Stimulated activated effector memory CD8-positive, alpha-beta T cell treated with anti-CD3 and anti-CD28 coated beads, Interleukin-12 subunit alpha, Interleukin-12 subunit beta, amount 100 ng/mL, for 72 hours (primary cell): Measurements from ENCODE around the gene CCT6B.
"Not testable (repeated sequence)": the region's sequence is repeated elsewhere in the genome, so short reads cannot be mapped to it uniquely, and the experiment has no call there.

ENCODE experiments used
- ATAC-seq: fragments of 150-1000 bp; cut with Tn5 transposase; 2 replicates; pipeline ENCODE4 v1.10.0; 2021
- DNase-seq, 2 donors: peaks; one replicate each; pipeline ENCODE4 v3.0.0; 2021 to 2022; ENCODE audit warnings: low spot score in 2 of 2
- H3K27ac Mint-ChIP-seq: one replicate; pipeline ENCODE4 v1.8.0; 2022; ENCODE audit warnings: mild to moderate bottlenecking, mixed read lengths
- H3K36me3 Mint-ChIP-seq: one replicate; pipeline ENCODE4 v1.8.0; 2022; ENCODE audit warnings: mild to moderate bottlenecking, mixed read lengths
- H3K4me1 Mint-ChIP-seq: one replicate; pipeline ENCODE4 v1.8.0; 2022; ENCODE audit warnings: mixed read lengths
- H3K4me3 Mint-ChIP-seq: one replicate; pipeline ENCODE4 v1.8.0; 2022; ENCODE audit warnings: mild to moderate bottlenecking, mixed read lengths
- H3K9me3 Mint-ChIP-seq: one replicate; pipeline ENCODE4 v1.8.0; 2022; ENCODE audit warnings: mixed read lengths

Gene CCT6B, protein sequence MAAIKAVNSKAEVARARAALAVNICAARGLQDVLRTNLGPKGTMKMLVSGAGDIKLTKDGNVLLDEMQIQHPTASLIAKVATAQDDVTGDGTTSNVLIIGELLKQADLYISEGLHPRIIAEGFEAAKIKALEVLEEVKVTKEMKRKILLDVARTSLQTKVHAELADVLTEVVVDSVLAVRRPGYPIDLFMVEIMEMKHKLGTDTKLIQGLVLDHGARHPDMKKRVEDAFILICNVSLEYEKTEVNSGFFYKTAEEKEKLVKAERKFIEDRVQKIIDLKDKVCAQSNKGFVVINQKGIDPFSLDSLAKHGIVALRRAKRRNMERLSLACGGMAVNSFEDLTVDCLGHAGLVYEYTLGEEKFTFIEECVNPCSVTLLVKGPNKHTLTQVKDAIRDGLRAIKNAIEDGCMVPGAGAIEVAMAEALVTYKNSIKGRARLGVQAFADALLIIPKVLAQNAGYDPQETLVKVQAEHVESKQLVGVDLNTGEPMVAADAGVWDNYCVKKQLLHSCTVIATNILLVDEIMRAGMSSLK

DNA sequence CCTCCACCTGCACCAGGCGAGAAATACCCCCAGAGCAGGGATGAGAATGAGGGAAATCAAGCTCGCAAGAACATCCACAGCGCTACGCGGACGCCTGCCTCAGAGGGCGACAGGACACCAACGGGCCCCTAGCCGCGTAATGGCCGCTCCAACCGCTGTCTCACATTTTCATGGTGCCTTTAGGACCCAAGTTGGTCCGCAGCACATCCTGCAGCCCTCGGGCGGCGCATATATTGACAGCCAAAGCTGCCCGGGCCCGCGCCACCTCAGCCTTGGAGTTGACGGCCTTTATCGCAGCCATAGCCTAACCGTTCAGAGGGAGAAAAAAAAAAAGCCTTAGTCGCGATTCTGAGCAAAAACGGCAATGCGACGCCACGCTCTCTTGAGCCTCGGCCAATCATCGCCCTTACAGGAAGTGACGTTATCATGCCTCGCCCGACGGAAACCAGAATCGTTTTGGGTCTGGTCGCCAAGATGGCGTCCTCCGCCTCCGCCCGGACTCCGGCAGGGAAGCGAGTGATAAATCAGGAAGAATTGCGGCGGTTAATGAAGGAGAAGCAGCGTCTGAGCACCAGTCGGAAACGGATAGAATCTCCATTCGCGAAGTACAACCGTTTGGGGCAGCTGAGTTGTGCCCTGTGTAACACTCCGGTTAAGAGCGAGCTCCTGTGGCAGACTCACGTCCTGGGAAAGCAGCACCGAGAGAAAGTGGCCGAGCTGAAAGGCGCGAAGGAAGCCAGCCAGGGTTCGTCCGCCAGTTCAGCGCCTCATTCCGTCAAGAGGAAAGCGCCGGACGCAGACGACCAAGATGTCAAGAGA, at the start of gene CCT6B, which contains the start of gene ZNF830:
CCT6B (minus strand) TSS at position 368 of the 819 bp plus-strand sequence; CDS start at position 301, 67 bp downstream.
ZNF830 (plus strand) TSS at position 448 of the 819 bp plus-strand sequence; CDS start at position 475, 27 bp downstream.
- Mint-ChIP-seq H3K9me3 (peaks cover 7% of the 10 kb centered on the region), H3K4me3 (peak within 1 kb of the TSS; percentile 100), H3K36me3 (peaks cover 55% of the 10 kb centered on the region), H3K27ac (peak within 1 kb of the TSS; percentile 100), H3K4me1 (peaks cover 34% of the 10 kb centered on the region)
- peak; percentile 72 to 92 for DNase-seq
- ATAC-seq = peak; percentile 99

DNA sequence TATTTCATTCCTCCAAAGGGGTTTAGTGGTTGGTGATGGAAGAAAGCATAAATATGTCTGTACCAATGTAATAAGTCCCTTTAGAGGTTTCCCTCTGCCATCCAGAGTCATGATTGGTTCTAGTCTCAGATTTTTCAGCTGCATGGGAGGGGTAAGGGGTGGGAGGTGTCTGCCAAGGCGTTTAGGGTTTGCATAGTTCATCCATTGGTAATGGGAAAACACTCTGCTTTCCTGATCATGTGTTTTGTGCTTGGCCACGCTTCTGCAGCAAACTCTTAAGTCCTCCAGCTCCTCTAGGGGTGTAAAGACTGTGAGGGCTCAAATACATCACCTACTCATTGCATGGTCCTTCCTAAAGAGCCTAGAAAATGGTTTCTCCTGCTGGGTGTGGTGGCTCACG, 48.8 kb upstream of the CCT6B start:
- no peak for DNase-seq
- ATAC-seq = no peak
- no peaks in the 10 kb centered on the region for H3K9me3 Mint-ChIP-seq
- H3K4me1 Mint-ChIP-seq = no peaks in the 10 kb centered on the region
- peak overlapping the region; percentile 41 for H3K27ac Mint-ChIP-seq
- no peak overlapping the region for H3K4me3 Mint-ChIP-seq
- peaks cover 89% of the 10 kb centered on the region for H3K36me3 Mint-ChIP-seq

DNA sequence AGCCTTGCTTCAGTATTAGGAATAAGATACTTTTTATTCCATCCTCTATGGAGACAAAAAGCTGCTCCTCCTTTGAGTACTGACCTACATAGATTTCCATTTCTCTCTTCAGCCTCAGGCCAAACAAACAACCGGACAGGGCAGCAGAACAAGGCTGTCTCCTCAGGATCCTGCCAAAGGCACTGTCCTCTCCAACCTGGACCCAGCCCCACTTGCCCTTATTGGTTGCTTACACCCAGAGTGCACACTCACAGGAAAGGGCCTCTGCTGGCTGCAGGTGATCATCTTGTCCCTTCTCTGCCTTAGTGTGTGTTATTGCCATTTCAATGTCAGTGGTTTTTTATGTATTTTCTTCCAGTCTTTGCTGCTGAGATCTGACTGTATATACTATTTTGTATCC, 45.7 kb upstream of the CCT6B start:
- Mint-ChIP-seq H3K4me3 (no peak overlapping the region), H3K36me3 (peaks cover 89% of the 10 kb centered on the region), H3K27ac (peak overlapping the region; percentile 29), H3K9me3 (no peaks in the 10 kb centered on the region), H3K4me1 (no peaks in the 10 kb centered on the region)
- DNase-seq (no peak), ATAC-seq (no peak)

DNA sequence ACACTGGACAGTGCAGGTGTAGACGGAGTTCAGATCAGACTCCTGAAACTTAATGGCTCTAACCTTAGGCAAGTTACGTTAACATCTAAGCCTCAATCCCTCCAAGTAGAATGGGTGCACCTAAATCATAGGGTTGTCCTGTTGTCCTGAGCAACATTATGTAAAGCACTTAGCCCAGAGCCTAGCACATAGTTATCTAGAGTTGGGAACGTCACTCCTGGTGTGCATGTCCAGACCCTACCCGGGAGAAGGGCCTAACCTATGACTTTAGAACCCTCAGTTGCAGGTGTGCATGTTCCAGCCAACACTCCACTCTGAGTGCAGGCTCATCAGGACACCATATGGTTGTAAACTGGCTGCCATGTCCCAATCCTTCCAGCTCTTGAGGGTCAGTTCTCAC, 45.1 kb upstream of the CCT6B start:
- H3K36me3 Mint-ChIP-seq = peaks cover 89% of the 10 kb centered on the region
- H3K9me3 Mint-ChIP-seq = no peaks in the 10 kb centered on the region
- ATAC-seq (no peak), DNase-seq (no peak)
- no peak overlapping the region for H3K4me3 Mint-ChIP-seq
- peak overlapping the region; percentile 74 for H3K27ac Mint-ChIP-seq
- H3K4me1 Mint-ChIP-seq = no peaks in the 10 kb centered on the region

DNA sequence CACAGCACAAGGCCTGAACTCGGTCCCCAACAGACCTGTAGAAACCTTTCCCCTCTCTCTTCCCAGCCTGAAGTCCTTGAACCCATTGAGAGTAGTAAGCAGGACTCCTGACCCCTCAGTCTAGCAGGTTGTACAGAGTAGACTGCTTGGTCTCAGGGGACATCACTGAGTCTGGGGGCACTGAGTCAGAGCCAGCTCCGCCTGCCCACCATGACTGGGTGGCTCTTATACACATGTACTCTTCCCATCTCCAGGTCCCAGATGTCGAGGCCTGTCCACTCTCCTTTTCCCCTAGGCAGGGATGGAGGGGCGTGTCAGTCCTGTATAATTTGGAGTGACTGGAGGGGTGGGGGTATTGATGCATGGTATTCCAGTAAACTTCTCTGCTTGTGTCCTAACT, 42.5 kb upstream of the CCT6B start:
- Mint-ChIP-seq H3K36me3 (peaks cover 92% of the 10 kb centered on the region), H3K4me3 (no peak overlapping the region), H3K9me3 (no peaks in the 10 kb centered on the region), H3K27ac (peak overlapping the region; percentile 74), H3K4me1 (no peaks in the 10 kb centered on the region)
- ATAC-seq = no peak
- DNase-seq = no peak

DNA sequence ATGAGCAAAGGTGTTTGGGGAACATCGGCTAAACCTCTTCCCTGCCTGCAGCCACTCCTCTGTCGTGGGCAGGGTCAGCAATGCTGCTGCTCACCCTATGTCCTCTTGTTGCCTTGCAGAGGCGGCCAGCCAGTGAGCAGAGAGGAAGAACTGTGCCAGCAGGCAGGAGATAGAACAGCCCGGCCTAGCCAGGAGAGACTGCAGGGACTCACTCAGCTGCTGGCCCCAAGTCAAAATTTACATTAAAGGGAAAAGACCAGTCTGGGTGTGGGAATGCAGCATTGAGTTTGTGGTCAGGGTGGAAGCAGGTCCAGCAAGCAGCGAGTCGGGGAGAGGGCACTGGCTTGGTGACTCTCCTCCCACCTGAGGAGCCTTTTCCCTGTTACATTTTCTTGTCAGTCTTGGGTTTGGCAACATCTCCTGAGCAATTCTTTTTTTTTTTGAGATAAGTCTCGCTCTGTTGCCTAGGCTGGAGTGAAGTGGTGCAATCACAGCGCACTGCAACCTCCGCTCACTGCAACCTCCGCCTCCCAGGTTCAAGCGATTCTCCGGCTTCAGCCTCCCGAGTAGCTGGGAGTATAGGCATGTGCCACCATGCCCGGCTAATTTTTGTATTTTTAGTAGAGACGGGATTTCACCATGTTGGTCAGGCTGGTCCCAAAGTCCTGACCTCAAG, 41.8 kb upstream of the CCT6B start:
- no peak overlapping the region for H3K4me3 Mint-ChIP-seq
- H3K36me3 Mint-ChIP-seq = peaks cover 92% of the 10 kb centered on the region
- no peaks in the 10 kb centered on the region for H3K9me3 Mint-ChIP-seq
- ATAC-seq (no peak), DNase-seq (no peak)
- H3K4me1 Mint-ChIP-seq = peaks cover 6% of the 10 kb centered on the region
- peak overlapping the region; percentile 68 for H3K27ac Mint-ChIP-seq

DNA sequence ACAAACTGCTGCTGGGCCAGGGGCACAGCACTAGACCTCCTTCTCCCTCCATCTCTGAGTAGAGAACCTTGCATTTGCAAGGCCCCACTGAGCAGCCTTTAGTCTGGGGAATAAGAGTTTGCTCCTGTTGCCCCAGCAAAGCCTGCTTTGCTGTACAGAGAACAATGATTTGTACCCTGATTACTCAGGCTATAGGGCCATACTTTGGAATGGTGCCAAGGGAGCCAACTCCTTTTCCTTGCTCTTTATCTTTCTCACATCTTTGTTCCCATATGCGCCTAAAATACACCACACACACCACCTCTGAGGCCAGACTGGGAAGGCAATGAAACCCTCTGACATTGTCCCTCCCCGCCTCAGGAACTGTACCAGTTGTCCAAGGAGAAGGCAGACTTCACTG, 40.3 kb upstream of the CCT6B start:
- Mint-ChIP-seq H3K4me3 (no peak overlapping the region), H3K4me1 (peaks cover 8% of the 10 kb centered on the region), H3K36me3 (peaks cover 87% of the 10 kb centered on the region), H3K9me3 (no peaks in the 10 kb centered on the region), H3K27ac (peak overlapping the region; percentile 68)
- ATAC-seq (no peak), DNase-seq (no peak)

DNA sequence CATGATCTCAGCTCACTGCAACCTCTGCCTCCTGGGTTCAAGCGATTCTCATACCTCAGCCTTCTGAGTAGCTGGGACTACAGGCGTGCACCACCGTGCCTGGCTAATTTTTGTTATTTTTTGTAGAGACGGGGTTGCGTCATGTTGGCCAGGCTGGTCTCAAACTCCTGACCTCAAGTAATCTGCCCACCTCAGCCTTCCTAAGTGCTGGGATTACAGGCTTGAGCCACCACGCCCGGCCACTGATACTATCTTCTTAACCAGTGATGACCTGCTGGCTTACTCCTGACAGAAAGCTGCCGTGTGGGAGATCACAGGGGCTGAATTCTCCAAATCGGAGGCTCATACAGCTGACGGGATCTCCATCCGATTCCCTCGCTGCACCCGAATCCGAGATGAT, 39.7 kb upstream of the CCT6B start:
- H3K4me3 Mint-ChIP-seq, H3K9me3 Mint-ChIP-seq, H3K4me1 Mint-ChIP-seq, DNase-seq, ATAC-seq: not testable (repeated sequence)
- Mint-ChIP-seq H3K36me3 (peaks cover 91% of the 10 kb centered on the region), H3K27ac (peak overlapping the region; percentile 68)

DNA sequence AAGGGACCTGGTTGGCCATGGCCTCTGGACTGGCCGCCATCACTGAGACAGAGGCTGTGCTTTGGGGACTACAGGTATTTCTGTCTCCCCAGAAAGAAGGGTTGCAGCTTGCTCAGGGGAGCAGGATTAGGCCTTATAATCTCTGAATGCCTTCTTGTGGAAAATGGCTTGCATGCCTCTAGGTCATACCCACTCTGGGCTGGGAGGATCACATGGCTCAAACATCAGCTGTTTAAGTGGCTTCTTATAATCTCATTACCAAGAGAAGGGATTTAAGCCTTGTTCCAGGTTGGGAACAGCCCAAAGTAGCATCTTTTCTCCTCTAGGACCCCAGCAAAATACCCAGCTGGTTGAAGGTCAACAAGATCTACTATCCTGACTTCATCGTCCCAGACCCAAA, 38.2 kb upstream of the CCT6B start:
- H3K9me3 Mint-ChIP-seq = no peaks in the 10 kb centered on the region
- H3K4me3 Mint-ChIP-seq = no peak overlapping the region
- ATAC-seq (no peak), DNase-seq (no peak)
- peak overlapping the region; percentile 86 for H3K27ac Mint-ChIP-seq
- peaks cover 89% of the 10 kb centered on the region for H3K36me3 Mint-ChIP-seq
- peaks cover 8% of the 10 kb centered on the region for H3K4me1 Mint-ChIP-seq

DNA sequence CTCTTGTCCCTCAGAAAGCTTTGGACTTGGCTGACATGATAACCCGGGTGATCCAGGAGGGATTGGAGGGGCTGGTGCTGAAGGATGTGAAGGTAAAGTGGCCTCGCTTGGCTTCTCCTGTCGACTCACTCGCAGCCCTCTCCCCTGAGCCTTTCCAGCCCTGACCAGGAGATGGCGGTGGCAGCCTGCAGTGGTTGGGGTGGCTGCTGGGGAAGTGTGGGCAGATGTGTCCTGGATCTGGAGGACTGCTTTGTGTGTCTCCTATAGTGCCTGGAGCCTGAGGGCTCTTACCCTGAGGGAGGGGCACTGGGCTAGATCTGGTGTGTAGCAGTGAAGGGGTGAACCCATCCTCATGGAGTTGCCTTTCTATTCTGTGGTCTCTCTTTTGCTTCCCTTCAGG, 36.9 kb upstream of the CCT6B start:
- peak overlapping the region; percentile 86 for H3K27ac Mint-ChIP-seq
- peaks cover 88% of the 10 kb centered on the region for H3K36me3 Mint-ChIP-seq

DNA sequence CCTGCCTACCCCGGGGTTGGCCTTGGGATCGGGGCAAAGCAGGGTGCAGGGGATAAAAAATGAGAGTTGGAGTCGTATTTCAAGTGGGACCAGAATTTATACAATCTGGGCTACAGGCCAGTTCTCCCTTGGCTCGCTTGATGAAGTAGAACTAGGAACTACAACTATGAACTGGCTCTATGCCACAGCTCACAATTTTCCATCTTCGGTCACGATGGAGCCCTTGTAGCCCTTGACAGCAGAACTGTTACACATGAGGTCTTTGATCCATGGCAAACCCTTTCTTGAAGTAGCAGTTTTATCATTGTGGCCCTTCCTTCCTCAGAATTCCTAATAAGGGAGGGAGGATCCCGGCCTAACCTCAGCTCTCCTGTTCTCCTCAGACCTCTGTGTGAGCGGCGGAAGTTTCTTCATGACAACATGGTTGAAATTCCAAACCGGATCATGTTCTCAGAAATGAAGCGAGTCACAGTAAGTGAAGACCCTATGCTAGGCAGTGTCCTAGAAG, 36.1 kb upstream of the CCT6B start:
- no peak overlapping the region for H3K4me3 Mint-ChIP-seq
- H3K36me3 Mint-ChIP-seq = peaks cover 88% of the 10 kb centered on the region
- no peak for ATAC-seq
- peak overlapping the region; percentile 73 for H3K27ac Mint-ChIP-seq
- no peak for DNase-seq
- no peaks in the 10 kb centered on the region for H3K9me3 Mint-ChIP-seq
- peaks cover 16% of the 10 kb centered on the region for H3K4me1 Mint-ChIP-seq

More for the DNA sequence above, 36.9 kb upstream of the CCT6B start:
- Mint-ChIP-seq H3K4me1 (peaks cover 8% of the 10 kb centered on the region), H3K4me3 (no peak overlapping the region), H3K9me3 (no peaks in the 10 kb centered on the region)
- DNase-seq = peak; percentile 72 to 87
- ATAC-seq = peak; percentile 96

DNA sequence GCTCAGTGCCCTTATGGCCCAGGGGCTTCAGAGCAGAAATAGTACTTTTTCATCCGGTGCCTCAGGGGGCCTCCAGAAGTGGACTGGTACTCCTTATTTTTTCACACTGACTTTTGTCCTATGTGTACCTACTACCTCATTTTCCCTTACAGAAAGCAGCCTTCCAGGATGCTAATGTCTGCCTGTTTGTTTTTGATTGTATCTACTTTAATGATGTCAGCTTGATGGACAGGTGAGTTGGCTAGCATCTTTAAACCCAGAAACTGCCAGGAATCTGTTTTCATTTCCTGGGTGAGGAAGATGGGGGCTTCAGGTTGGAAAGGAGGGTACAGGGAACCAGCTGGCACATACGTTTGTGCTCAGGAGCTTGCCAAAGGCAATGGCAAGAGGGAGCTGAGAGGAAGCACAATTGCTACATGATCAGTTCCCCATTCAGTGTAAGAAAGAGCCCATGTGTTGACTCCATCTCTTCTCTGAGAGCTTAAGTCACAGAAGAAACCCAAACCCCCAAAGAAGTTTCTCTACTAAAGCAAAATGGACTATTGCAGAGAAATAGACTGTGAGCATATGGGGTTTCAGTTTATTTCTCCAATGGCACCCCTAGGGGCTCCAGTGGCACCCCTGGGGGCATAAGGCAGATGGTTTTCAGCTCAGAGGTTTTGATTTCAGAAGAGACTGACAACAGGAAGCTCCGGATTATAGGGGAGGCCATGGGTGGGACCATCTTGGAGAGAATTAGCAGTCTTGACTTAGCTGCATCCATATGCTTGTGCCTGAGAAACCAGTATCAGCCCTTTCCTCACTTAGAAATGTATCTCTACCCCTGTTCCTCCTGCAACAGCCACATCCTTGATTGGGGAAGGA, 35.4 kb upstream of the CCT6B start:
- no peak for DNase-seq

DNA sequence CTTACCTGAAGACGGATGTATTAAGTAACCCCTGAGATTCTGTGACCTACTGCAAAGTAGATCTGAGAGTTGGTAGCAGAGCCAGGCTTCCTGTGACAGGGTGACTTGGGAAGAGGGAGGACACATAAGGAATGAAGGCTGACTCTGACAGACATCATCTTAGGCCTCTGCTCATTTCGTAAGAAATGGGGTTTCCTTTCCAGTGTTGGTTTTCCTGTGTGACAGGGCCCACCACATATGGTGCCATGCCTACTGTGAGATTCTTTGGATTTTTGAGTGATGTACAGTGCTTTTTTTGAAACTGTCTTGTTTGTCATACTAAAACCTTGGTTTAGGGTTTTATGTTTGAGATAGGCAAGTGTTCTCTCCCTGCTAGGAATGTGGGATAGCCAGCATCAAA, 31.8 kb upstream of the CCT6B start:
- Mint-ChIP-seq H3K4me3 (no peak overlapping the region), H3K27ac (peak overlapping the region; percentile 73), H3K4me1 (peaks cover 16% of the 10 kb centered on the region), H3K36me3 (peaks cover 88% of the 10 kb centered on the region), H3K9me3 (no peaks in the 10 kb centered on the region)
- ATAC-seq (no peak), DNase-seq (no peak)

More for the DNA sequence above, 35.4 kb upstream of the CCT6B start:
- Mint-ChIP-seq H3K4me1 (peaks cover 17% of the 10 kb centered on the region), H3K4me3 (no peak overlapping the region), H3K36me3 (peaks cover 88% of the 10 kb centered on the region), H3K9me3 (no peaks in the 10 kb centered on the region), H3K27ac (peak overlapping the region; percentile 73)
- no peak for ATAC-seq

DNA sequence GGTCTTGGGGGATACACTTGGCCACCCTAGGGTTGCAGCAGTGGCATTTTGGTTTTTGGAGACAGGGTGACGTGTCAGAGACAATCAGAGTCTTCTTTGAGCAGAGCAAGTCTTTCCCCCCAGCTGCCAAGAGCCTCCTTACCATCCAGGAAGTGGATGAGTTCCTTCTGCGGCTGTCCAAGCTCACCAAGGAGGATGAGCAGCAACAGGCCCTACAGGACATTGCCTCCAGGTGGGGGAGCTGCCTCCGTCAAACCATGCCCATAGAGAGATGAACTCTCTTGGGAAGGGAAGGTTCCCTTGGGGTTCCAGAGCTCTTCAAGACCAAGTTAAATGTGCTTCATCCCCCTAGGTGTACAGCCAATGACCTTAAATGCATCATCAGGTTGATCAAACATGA, 30.3 kb upstream of the CCT6B start:
- Mint-ChIP-seq H3K4me1 (peaks cover 14% of the 10 kb centered on the region), H3K9me3 (no peaks in the 10 kb centered on the region), H3K36me3 (peaks cover 97% of the 10 kb centered on the region), H3K4me3 (no peak overlapping the region), H3K27ac (peak overlapping the region; percentile 68)
- no peak for ATAC-seq
- no peak for DNase-seq
